Smooth muscle cell (in vitro differentiated cells): ENCODE results near the gene DNAJB6. TPM values are rescaled to one million over a fixed set of nuclear protein-coding genes. Genes with fewer than 3 reads are reported as not detected.

Experiments used
- DNase-seq: peaks from one replicate; lab custom pipeline; 2025; ENCODE audit not compliant: unreplicated experiment; lab: John Stamatoyannopoulos, UW
- H2AFZ ChIP-seq: fragments of 200-600 bp; sonication (generic); 2 replicates; pipeline ENCODE4 v1.6.0; 2016; ENCODE audit warnings: antibody characterized with exemption, low read depth, mild to moderate bottlenecking
- H3F3A ChIP-seq: fragments of 200-600 bp; sonication (generic); 2 replicates; pipeline ENCODE4 v1.6.0; 2017; ENCODE audit warnings: antibody characterized with exemption, low read depth
- H3K27ac ChIP-seq: fragments of 200-600 bp; sonication (generic); 2 replicates; pipeline ENCODE4 v1.5.1; 2016; ENCODE audit warnings: low read depth, mild to moderate bottlenecking
- H3K27me3 ChIP-seq: fragments of 200-600 bp; sonication (generic); 2 replicates; pipeline ENCODE4 v1.6.1; 2016; ENCODE audit warnings: low read depth, mild to moderate bottlenecking
- H3K36me3 ChIP-seq: fragments of 200-600 bp; sonication (generic); 2 replicates; pipeline ENCODE4 v1.5.1; 2016; ENCODE audit warnings: low read depth
- H3K4me1 ChIP-seq: fragments of 200-600 bp; sonication (generic); 2 replicates; pipeline ENCODE4 v1.5.1; 2016; ENCODE audit warnings: low read depth
- H3K4me2 ChIP-seq: fragments of 200-600 bp; sonication (generic); 2 replicates; pipeline ENCODE4 v1.6.0; 2016; ENCODE audit warnings: mild to moderate bottlenecking
- H3K4me3 ChIP-seq: fragments of 200-600 bp; sonication (generic); 2 replicates; pipeline ENCODE4 v1.5.1; 2016; ENCODE audit warnings: mild to moderate bottlenecking
- H3K79me2 ChIP-seq: fragments of 200-600 bp; sonication (generic); 2 replicates; pipeline ENCODE4 v1.6.0; 2016; ENCODE audit warnings: low read depth, mild to moderate bottlenecking
- H3K9ac ChIP-seq: fragments of 200-600 bp; sonication (generic); 2 replicates; pipeline ENCODE4 v1.6.0; 2016; ENCODE audit warnings: low read depth
- H3K9me3 ChIP-seq: fragments of 200-600 bp; sonication (generic); replicated peaks from 2 replicates; pipeline ENCODE4 v1.5.1; 2016; ENCODE audit warnings: low read depth
- H4K20me1 ChIP-seq: fragments of 200-600 bp; sonication (generic); 2 replicates; pipeline ENCODE4 v1.6.0; 2016; ENCODE audit warnings: low read depth
- WGBS: methylation state at CpG from one replicate; pipeline ENCODE4 v1.1.7; 2016; ENCODE audit warnings: low lambda C conversion rate; 5-methylcytosine and 5-hydroxymethylcytosine counted together
- polyA plus RNA-seq: library from polyadenylated mRNA; unstranded; fragments of >200 nt; fragmentation: Nextera tagmentation; extraction: Ambion mirVana; gene quantifications from 2 replicates; pipeline ENCODE4 v1.2.1, GENCODE V29; 2016
- total RNA-seq: library from RNA; depleted of rRNA; stranded (reverse); fragments of >200 nt; gene quantifications from 2 replicates; pipeline ENCODE4 v1.2.3, GENCODE V29; 2014
- TF ChIP-seq, protein P1 (sequence below): fragments of 200-600 bp; sonication (generic); IDR thresholded peaks from 2 replicates; pipeline ENCODE4 v1.5.1; 2017; ENCODE audit warnings: borderline replicate concordance, mild to moderate bottlenecking, antibody characterized with exemption; ENCODE audit not compliant: insufficient read depth, poor library complexity, severe bottlenecking

Gene DNAJB6
- total and polyA plus RNA-seq, 2 experiments from 2014 or later: 103 to 104 TPM

DNA sequence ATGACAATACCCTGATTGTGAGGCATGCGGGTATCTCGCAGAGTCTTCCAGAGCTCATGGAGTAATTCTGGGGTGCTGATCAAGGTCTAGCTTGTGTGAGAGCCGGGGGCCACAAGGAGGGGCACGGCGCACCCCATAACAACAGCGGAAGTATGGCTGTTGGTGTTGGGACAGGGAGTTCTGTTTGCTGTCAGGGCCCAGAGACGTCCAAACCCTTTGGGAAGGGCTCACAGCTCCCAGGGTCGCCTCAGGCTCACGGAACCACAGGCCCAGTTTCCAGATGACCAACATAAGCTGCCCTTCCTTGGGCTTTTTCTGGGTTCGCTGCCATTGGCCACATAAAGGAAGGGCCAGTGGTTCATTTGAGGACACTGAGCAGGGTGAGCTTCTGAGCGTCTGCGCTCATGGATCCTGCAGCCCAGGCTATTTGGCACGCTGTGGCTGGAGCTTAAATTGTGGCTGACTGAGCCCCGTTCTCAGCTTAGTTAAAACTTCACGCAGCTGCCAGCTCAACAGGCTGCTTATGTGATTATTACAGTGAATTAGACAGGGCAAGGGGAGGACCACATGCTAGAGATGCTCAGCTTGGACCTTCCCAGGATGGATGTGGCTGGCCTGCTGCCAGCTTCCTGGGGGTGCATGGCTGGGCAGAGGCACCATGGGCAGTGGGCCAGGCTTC is 92.3 kb downstream of the DNAJB6 start:
- WGBS: 92% methylated on average over 15 of the region's 15 CpGs
- no peaks in the 10 kb centered on the region for H3K9me3 ChIP-seq

DNA sequence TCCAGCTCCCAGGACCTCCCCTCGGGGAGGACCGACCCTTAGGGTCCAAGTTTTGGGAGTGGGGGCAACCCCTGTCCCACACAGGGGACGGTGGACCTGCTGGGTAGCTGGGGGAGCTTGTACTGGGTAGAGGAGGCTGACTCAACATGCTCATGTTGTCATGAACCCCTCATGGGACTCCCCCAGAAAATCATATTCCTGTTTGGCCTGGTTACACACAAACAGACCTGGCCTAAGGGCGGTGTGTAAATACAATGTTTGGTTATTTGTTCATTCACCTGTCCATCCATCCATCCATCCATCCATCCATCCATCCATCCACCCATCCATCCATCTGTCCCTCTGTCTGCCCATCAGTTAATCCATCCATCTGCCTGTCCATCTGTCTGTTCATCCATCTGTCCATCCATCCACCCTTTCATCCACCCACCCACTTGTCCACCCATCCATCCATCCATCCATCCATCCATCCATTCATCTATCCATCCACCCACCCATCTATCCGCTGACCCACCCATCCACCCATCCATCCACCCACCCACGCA is 92.9 kb downstream of the DNAJB6 start:
- 93% methylated on average over 4 of the region's 6 CpGs for WGBS
- H3K4me3 ChIP-seq: no peak overlapping the region

More for the DNA sequence above, 92.3 kb downstream of the DNAJB6 start:
- Histone ChIP-seq H4K20me1 (no peaks in the 10 kb centered on the region), H3K4me1 (no peaks in the 10 kb centered on the region), H2AFZ (no peak overlapping the region), H3K79me2 (no peaks in the 10 kb centered on the region), H3K4me2 (no peak overlapping the region), H3F3A (no peaks in the 10 kb centered on the region), H3K27me3 (no peaks in the 10 kb centered on the region), H3K36me3 (no peaks in the 10 kb centered on the region), H3K4me3 (no peak overlapping the region), H3K27ac (no peak overlapping the region), H3K9ac (no peak overlapping the region)
- TF ChIP-seq, protein P1, sequence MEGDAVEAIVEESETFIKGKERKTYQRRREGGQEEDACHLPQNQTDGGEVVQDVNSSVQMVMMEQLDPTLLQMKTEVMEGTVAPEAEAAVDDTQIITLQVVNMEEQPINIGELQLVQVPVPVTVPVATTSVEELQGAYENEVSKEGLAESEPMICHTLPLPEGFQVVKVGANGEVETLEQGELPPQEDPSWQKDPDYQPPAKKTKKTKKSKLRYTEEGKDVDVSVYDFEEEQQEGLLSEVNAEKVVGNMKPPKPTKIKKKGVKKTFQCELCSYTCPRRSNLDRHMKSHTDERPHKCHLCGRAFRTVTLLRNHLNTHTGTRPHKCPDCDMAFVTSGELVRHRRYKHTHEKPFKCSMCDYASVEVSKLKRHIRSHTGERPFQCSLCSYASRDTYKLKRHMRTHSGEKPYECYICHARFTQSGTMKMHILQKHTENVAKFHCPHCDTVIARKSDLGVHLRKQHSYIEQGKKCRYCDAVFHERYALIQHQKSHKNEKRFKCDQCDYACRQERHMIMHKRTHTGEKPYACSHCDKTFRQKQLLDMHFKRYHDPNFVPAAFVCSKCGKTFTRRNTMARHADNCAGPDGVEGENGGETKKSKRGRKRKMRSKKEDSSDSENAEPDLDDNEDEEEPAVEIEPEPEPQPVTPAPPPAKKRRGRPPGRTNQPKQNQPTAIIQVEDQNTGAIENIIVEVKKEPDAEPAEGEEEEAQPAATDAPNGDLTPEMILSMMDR: no peak
- DNase-seq: no peak

DNA sequence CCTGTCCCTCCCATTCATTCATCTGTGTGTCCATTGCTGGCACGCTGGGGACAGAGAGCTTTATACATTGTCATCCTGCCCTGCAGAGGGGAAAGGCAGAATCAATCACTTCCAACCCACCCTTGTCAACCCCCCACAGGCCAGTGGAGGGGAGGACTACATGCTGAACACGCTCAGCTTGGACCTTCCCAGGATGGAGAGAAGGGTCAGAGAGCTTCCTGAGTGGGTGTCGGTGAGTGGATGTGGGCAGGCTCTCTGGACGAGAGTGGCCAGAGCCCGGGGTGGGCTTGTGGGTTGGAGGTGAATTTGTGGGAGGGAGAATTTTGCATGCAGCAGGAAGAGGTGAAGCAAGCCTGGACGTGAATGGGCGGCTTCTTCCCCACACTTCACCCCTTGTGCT is 93.9 kb downstream of the DNAJB6 start:
- H3K27ac ChIP-seq: no peak overlapping the region
- no peak overlapping the region for H3K4me3 ChIP-seq
- no peaks in the 10 kb centered on the region for H3K36me3 ChIP-seq
- H3F3A ChIP-seq: no peaks in the 10 kb centered on the region
- DNase-seq: no peak
- no peak overlapping the region for H3K9ac ChIP-seq
- H3K4me1 ChIP-seq: no peaks in the 10 kb centered on the region
- no peaks in the 10 kb centered on the region for H3K79me2 ChIP-seq
- TF ChIP-seq, protein P1: no peak
- no peaks in the 10 kb centered on the region for H4K20me1 ChIP-seq
- H2AFZ ChIP-seq: no peak overlapping the region
- H3K4me2 ChIP-seq: no peak overlapping the region
- no peaks in the 10 kb centered on the region for H3K9me3 ChIP-seq
- 93% methylated on average over 7 of the region's 7 CpGs for WGBS
- H3K27me3 ChIP-seq: no peaks in the 10 kb centered on the region

More for the DNA sequence above, 92.9 kb downstream of the DNAJB6 start:
- H3K36me3 ChIP-seq: no peaks in the 10 kb centered on the region
- TF ChIP-seq, protein P1: no peak
- no peaks in the 10 kb centered on the region for H3K4me1 ChIP-seq
- DNase-seq: no peak
- H3F3A ChIP-seq: no peaks in the 10 kb centered on the region
- no peaks in the 10 kb centered on the region for H4K20me1 ChIP-seq
- H3K27ac ChIP-seq: no peak overlapping the region
- H3K9me3 ChIP-seq: no peaks in the 10 kb centered on the region
- H2AFZ ChIP-seq: no peak overlapping the region
- no peak overlapping the region for H3K9ac ChIP-seq
- H3K79me2 ChIP-seq: no peaks in the 10 kb centered on the region
- H3K4me2 ChIP-seq: no peak overlapping the region
- H3K27me3 ChIP-seq: no peaks in the 10 kb centered on the region
